Activated CD8-positive, alpha-beta memory T cell treated with anti-CD3 and anti-CD28 coated beads for 4 hours (primary cell): ENCODE data around the gene STAMBP.
A peak's percentile ranks its signal among the peaks of the same experiment; 100 is the strongest.
"Not testable (repeated sequence)": the region's sequence is repeated elsewhere in the genome, so short reads cannot be mapped to it uniquely, and the experiment has no call there.

ENCODE experiments used
- DNase-seq, 2 donors: peaks; one replicate each; pipeline ENCODE4 v3.0.0-alpha.2; 2020; ENCODE audit warnings: low read depth in 2 of 2

The STAMBP gene

DNA sequence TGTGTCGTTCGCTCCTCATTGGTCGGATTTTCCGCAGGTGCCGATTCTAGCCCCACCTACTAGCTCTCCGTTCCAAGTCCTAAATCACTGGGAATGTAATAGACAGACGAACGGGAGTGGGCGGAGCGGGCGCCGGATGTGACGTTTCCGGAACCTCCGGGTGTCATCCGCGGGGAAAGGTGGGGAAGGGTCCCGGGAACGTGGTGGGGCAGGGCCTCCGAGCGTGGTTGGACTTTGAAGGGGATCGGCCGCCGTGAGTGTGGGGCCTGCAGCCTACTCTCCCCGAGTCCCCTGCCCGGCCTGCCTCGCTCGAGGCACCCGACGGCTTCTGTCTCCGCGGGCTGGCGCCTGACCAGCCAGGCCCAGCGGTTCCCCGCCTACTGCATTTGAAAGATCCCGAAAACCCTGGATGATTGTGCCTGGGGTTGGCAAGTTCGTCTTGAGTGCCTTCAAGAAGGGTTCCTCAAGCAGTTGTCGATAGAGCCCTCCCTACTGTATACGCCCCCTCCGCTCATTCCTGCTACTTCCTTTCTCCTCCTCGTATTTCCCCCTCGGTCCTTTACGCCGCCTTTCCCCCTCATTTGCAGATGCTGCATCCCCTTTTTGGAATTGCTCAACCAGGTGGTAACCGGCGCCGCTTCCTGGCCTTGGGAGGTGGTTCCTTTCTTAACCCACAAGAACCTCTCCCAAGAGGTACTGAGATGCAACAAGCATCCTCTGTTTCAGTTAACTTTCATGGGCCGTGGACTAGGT is at the start of gene STAMBP:
TSS of gene STAMBP (plus strand) at position 144 of the 753 bp plus-strand sequence. CDS start 1,896 bp downstream, outside the sequence.
- peak; percentile 74 to 83 for DNase-seq

DNA sequence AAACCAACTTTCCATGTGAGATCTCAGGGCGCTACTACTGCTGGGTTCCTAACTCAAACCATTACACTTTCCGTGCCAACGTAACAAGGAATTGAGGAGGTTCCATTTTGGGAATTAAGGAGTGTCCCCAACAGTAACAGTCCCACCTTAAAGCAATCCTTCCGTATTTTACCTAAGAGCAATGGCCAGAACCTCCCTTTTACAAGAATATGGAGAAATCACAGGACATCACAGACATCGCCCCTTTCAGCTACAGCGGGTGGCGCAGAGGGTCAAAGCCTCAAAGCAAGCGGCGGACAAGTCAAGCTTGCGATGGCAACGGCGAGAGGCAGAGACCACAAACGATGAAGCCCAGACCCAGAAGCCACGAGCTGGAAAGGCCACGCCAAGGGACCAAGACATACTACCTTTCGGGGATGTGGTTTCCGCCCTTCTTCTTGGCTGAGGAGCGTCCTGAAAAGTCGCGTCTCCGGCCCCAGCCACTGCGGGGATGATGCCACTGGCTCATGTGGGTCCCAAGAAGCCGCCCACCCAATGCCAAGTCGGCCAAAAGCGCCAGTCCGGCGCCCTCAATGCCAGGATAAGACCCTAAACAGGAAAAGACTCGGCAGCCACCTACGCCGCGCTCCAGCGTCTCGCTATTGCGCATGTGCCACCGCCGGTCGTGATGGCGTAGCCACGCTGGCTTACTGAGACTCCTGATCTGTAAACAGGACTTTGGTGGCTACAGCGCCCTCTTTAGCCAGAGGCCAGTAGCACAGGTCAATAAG is 49.1 kb upstream of the STAMBP start, which contains the start of gene DUSP11:
TSS of gene DUSP11 (minus strand) at position 637 of the 770 bp plus-strand sequence. CDS start at position 508, 129 bp downstream.
- peak; percentile 92 to 95 for DNase-seq

GRCh38 chr2:73780237-73780582 is 48.6 kb upstream of the STAMBP start:
- DNase-seq, result no peak

- DNase-seq, result not testable (repeated sequence)
Measured at GRCh38 chr2:73783402-73783801, 45.4 kb upstream of the STAMBP start.

DNA sequence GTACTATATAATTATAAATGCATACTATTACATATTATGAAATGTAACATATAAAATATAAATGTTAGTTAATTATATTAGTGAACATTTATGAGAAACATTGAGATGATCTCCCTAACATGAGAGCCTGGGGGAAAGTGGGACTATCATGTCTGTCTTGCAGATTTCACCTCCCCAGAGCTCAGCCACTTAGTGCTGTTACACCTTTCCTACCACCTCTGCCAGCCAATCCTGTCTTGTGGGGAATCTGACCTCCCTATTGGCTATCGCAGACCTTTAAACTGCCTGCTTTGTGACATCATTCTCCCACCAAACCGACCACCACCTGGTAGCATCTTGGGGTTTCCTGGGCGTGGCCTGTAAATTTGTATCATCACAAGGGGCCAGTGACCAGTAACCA is 44.9 kb upstream of the STAMBP start, which contains the start of gene C2orf78:
TSS of gene C2orf78 (plus strand) at position 301 of the 400 bp plus-strand sequence. CDS start 127 bp downstream, outside the sequence.
- not testable (repeated sequence) for DNase-seq

DNA sequence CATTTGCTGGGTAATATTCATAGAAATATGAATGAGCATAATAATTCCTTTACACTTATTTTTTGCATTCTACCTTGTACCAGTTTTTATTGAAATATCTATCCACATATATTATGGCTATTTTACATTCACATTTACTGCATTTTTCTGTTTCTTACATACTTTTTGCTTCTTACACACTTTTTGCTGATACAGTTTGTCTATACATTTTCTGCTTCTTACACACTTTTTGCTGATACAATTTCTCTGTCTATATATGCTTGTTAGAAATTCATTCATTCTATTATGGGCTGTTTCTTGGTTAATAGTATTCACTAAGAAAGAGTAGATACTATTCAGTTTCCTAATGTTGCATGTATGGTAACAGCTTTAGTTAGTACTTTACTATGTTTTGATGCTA is 16.9 kb upstream of the STAMBP start:
- DNase-seq, result no peak

- DNase-seq, result no peak
Measured at GRCh38 chr2:73812635-73813034, 16.1 kb upstream of the STAMBP start.

DNA sequence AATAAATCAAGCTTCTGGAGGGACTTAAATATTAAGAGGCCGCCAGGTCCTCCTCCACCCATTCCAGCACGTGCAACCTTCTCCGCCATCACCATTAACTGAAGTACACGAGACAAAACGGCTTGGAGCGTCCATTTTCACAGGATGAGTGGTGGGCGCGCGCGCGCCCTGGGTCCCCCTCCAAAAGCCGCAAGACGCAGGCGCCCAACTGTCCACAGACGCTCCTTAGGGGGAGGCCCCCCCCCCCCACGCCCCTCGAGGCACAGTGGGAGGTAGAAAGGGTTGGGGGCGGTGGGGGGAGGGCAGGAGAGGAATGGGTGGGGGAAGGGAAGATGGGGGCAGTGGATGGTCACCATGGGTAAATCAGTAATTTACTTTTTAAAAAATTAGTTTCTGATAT is 10.5 kb upstream of the STAMBP start:
- DNase-seq, result no peak

GRCh38 chr2:73821227-73821626 is 7.5 kb upstream of the STAMBP start:
- DNase-seq, result no peak

- DNase-seq, result no peak
Measured at GRCh38 chr2:73821669-73822068, 7.1 kb upstream of the STAMBP start.

- no peak for DNase-seq
Measured at GRCh38 chr2:73822276-73822675, 6.5 kb upstream of the STAMBP start.

DNA sequence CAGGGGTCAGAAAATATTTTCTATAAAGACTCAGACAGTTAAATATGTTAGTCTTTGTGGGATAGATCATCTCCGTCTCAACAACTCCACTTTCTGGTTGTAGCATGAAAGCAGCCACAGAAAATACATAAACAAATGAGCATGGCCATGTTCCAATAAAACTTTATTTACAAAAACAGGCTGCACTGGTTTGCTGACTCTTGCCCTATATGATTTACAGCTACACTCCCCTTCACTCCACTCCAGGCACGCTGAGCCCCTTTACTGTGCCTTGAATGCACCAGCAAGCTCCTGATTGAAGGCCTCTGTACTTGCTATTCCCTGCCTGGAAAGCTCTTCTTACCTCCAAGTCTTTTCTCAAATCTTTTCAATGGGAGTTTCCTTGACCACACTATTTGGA is 5.8 kb upstream of the STAMBP start:
- no peak for DNase-seq

DNA sequence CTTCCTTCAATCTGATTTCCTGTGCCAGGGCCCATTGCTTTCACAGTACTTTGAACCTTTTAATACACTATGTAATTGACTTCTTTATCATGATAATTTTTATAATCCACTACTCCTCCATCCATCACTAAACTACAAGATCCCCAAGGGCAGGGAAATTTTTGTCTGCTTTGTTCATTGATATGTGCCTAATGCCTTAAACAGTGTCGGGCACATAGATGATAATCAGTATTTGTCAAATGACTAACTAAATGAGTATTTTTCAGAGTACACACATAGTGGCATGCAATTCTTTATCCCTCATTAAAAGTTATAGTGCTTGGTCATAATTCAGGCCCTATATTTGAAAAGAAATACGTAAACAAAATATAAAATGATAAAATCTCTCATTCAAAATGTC is 5.3 kb upstream of the STAMBP start:
- no peak for DNase-seq

DNA sequence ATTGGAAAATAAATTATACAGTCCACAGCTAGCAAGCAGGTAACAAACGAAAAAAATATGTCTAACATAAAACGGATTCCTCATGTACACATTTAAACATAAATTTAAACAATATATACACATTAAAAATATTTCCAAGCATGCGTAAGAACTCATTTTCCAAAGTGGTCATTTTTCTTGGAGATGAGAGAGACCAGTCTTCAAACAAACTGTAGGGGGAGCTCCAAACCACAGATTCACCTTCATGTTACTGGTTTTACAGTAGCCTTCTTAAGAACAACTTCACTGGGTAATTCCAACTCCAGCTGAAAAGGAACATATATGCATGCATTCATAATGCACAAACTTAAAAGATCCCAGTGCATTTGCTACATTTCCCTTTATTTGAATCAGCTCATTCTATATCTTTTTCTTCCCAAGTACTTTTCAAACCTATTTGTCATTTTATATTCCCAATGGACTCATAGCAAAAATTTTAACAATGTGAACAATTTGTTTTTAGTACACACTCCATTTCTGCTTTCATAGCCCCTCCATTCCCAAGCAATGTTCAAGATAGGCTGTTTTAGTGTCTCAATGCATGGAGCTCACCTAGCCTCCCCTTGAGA is 4.7 kb upstream of the STAMBP start:
- DNase-seq, result no peak

DNA sequence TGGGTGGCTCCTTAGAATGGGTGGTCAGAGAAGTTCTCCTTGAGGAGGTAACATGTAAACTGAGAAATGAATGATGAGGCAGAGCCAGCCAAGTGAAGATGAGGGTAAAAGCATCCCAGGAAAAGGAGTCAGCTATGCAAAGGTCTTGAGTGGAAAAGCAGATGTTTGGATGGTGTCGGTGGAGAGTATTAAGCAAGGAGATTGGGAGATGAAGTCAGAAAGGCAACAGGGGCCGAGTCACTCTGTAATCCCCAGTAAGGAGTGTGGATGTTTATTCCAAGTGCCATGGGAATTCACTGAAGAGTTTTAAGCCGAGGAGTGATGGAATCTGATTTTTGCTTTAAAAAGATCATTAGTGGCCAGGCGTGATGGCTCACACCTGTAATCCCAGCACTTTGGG is 3.4 kb upstream of the STAMBP start:
- no peak for DNase-seq

GRCh38 chr2:73827018-73827417 is 1.7 kb upstream of the STAMBP start:
- no peak for DNase-seq

GRCh38 chr2:73827660-73828388 is 937 bp upstream of the STAMBP start:
- no peak for DNase-seq

GRCh38 chr2:73828389-73828817 is 358 bp upstream of the STAMBP start:
- DNase-seq, result no peak

DNA sequence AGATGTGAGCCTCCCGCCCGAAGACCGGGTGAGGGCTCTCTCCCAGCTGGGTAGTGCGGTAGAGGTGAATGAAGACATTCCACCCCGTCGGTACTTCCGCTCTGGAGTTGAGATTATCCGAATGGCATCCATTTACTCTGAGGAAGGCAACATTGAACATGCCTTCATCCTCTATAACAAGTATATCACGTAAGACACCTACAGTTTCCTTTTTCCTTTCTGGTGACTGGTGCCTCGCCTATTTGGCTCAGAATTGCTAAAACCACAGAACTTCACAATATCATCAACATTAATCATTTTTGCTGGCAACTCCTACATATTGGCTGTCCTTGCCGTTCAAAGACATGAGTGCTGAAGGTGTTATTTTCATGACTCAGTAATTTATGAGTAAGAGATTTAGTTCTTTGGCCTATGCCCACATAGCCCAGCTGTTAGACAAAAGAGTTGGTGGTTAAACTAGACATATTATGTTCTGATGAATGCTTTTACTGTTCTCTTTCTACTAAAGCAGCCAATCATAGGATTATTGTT is 2.2 kb downstream of the STAMBP start:
- DNase-seq, result peak in 1 of 2 donors; percentile 7

GRCh38 chr2:73832930-73833329 is 4.2 kb downstream of the STAMBP start:
- DNase-seq, result no peak

- no peak for DNase-seq
Measured at GRCh38 chr2:73836141-73836943, 7.6 kb downstream of the STAMBP start.
